ENCODE results near the gene AKR1C4. TPM values are rescaled to one million over a fixed set of nuclear protein-coding genes. Genes with fewer than 3 reads are reported as not detected.

The AKR1C4 gene
- total RNA-seq, 1 experiment from 2014 or later = not detected

GRCh38 chr10:5268234-5268633 is 71.6 kb downstream of the AKR1C4 start:
- Histone ChIP-seq H3K36me3 (no peaks in the 10 kb centered on the region), H3K27ac (no peak overlapping the region), H3K4me3 (no peak overlapping the region), H3K27me3 (no peaks in the 10 kb centered on the region), H3K9me3 (replicated peaks) (no peaks in the 10 kb centered on the region), H3K4me1 (no peaks in the 10 kb centered on the region)
- no peak for DNase-seq

Other genes starting within 250 kb of the AKR1C4 start
- 2.7 and 3.6 TPM in 2 replicates for gene AKR1C1, start 233.4 kb upstream of the AKR1C4 start, total RNA-seq (2014; rRNA removed; shearing (Covaris generic))
- 3.0 and 3.1 TPM in 2 replicates for gene AKR1C2, start 193.0 kb upstream of the AKR1C4 start, total RNA-seq (2014; rRNA removed; shearing (Covaris generic))
- gene AKR1C3, start 102.4 kb upstream of the AKR1C4 start, total RNA-seq (2014; rRNA removed; shearing (Covaris generic)) = 30.0 and 36.3 TPM in 2 replicates
- gene AKR1C8, start 11.7 kb upstream of the AKR1C4 start, total RNA-seq (2014; rRNA removed; shearing (Covaris generic)) = 0.10 and 0.23 TPM in 2 replicates
- gene UCN3, start 168.1 kb downstream of the AKR1C4 start, total RNA-seq (2014; rRNA removed; shearing (Covaris generic)) = 0.10 and 0.20 TPM in 2 replicates
- not detected in 2 replicates for gene TUBAL3, start 208.0 kb downstream of the AKR1C4 start, total RNA-seq (2014; rRNA removed; shearing (Covaris generic))
- gene NET1, start 215.7 kb downstream of the AKR1C4 start, total RNA-seq (2014; rRNA removed; shearing (Covaris generic)) = 153 and 154 TPM in 2 replicates